B cell (primary cell): ENCODE results near the gene SPRR2E.

Experiments used
- EZH2 ChIP-seq: IDR thresholded peaks from 2 replicates; pipeline ENCODE4 v1.6.1; 2012; ENCODE audit warnings: borderline replicate concordance, low read depth, mild to moderate bottlenecking, moderate library complexity, low read length; ENCODE audit not compliant: insufficient read depth, poor library complexity, severe bottlenecking
- TF ChIP-seq, protein P1 (sequence below): fragments of 200-600 bp; IDR thresholded peaks from one replicate; pipeline ENCODE4 v1.8.0; 2022; ENCODE audit warnings: antibody characterized with exemption, mild to moderate bottlenecking

DNA sequence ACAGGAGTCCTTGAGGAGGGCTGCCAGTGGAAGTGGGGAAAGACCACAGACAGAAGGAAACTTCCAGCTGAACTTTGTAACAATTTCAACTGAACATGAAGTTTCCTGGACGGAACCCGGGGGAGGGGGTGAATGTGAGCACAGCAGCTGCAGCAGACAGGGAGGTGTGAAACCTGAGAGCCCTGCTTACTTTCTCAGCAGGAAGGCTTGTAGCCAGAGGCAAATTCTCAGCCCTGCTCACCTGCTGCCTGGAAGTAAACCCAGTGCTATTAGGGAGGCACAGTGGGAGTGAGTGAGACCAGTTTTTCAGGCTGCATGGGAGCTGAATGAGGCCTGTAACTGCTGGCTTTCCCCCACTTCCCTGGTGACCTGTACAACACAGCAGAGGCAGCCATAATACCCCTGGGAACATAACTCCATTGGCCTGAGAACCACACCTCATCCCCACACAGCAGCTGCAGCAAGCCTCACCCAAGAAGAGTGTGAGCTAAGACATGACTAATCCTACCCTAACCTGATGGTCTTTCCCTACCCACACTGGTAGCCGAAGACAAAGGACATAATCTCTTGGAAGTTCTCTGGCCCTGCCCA, 28.6 kb upstream of the SPRR2E start:
- TF ChIP-seq, protein P1, sequence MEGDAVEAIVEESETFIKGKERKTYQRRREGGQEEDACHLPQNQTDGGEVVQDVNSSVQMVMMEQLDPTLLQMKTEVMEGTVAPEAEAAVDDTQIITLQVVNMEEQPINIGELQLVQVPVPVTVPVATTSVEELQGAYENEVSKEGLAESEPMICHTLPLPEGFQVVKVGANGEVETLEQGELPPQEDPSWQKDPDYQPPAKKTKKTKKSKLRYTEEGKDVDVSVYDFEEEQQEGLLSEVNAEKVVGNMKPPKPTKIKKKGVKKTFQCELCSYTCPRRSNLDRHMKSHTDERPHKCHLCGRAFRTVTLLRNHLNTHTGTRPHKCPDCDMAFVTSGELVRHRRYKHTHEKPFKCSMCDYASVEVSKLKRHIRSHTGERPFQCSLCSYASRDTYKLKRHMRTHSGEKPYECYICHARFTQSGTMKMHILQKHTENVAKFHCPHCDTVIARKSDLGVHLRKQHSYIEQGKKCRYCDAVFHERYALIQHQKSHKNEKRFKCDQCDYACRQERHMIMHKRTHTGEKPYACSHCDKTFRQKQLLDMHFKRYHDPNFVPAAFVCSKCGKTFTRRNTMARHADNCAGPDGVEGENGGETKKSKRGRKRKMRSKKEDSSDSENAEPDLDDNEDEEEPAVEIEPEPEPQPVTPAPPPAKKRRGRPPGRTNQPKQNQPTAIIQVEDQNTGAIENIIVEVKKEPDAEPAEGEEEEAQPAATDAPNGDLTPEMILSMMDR: no peak
- TF ChIP-seq EZH2: no peak
